NCI-H2196 (cell line): Measurements from ENCODE around the gene DNAJC6.
A peak's percentile ranks its signal among the peaks of the same experiment; 100 is the strongest.

Source experiments
- DNase-seq: peaks from one replicate; lab custom pipeline; 2025; ENCODE audit not compliant: unreplicated experiment; lab: John Stamatoyannopoulos, UW

DNAJC6 gene

DNA sequence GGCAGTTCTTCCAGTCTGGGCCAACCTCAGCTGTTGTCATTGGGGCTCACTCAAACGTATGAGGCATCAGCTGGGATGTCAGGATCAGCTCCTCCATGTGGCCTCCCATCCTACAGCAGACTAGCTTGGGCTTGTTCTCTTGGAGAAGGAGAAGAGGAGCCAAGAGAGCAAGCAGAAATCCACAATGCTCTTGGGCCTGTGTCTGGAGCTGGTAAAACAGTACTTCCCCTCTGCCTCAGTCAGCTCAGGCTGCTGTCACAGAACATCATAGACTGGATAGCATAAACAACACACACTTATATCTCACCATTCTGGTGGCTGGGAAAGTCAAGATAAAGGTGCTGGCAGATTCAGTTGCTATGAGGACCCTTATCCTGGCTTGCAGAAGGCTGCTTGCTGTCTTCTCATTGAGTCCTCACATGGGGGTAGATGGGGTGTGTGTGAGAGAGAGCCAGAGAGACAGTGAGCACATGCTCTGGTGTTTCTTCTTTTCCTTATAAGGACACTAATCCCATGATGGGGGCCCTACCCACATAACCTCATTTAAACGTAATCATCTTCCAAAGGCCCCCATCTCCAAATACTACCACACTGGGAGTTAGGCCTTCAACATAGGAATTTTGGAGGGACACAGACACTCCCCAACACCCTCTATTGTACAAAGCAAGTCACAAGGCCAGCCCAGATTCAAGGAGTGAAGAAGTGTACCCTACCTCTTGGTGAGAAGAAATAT, 16.3 kb upstream of the DNAJC6 start:
- no peak for DNase-seq

DNA sequence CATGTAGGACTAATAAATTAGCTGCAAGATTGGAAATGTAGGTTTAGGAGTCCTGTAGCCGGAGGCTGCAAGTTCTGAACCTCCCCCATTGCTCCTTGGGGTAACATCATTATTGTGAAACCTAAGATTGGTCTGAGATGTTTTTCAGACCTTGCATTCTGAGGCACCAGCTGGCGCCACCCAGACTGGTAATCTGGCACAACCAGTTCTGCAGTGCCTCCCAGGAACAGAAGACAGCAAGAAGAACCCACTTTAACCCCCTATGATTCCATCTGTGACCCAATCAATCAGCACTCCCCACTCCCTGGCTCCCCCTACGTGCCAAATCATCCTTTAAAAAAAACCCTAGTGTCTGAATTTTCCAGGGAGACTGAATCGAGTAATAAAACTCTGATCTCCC, 11.6 kb upstream of the DNAJC6 start:
- DNase-seq = no peak

DNA sequence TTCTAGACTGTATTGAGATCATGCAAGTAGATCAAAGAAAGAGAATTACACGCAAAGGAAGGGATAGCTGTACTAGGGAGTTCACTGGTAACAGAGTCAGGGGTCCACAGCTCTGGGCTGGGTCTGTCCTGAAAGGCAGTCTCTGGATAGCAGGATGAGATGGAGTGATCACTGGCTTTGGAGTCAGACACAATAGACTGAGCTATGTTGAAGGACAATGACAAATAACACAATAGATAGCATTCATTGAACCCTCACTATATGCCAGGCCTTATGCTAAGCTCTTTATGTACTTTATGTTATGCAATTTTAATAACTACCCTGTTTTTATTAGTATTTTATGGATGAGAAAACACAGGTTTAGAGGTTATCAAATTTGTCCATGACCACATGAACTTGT, 10.0 kb upstream of the DNAJC6 start:
- no peak for DNase-seq

DNA sequence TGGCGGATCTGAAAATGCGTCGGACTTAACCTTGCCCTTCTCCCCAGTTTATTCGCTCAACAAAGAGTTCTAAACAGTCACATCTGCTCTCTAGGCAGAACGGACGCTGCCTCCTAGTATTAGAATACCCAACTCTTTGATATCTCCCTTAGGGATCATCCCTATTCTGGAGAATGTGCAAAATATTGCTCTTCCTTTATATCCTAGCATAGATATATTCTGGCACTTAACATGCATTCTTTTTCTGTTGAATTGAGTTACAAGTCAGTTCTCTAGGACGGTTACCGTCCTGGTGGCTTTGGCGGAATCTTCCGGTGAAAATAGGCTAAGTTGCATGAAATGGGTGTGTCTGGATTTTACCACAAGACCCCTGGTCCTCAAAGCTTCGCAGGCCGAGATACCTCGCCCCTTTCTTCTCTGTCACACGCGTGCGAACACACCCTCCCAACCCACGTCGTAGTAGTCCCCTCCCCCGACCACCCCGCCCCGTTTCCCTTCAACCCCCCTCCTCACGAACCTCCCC, 501 bp upstream of the DNAJC6 start:
- DNase-seq = peak; percentile 36

DNA sequence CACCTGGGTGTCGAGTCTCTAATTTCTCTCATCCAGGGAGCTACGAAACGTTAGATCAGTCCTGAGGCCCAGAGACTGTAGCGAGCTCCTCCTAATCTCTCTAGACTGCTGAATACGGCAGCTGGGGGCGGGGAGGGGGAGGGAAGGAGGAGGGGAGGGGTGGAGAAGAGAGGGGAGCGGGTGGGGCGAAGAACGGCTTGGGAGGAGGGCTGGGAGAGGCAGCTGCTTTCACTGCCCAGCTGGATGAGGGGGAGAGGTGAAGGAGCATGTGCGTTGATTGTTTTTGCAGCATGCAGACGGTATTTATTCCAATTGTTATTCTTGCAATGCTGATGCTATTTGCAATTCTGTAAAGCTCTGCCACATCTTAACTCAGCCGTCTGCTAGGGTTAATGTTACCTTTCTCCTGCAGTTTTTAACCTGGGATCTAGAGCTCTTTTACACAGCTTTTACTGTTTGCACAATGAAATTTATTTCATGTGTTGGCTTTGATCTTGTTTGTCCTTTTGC, 790 bp downstream of the DNAJC6 start:
- DNase-seq = peak; percentile 63

DNA sequence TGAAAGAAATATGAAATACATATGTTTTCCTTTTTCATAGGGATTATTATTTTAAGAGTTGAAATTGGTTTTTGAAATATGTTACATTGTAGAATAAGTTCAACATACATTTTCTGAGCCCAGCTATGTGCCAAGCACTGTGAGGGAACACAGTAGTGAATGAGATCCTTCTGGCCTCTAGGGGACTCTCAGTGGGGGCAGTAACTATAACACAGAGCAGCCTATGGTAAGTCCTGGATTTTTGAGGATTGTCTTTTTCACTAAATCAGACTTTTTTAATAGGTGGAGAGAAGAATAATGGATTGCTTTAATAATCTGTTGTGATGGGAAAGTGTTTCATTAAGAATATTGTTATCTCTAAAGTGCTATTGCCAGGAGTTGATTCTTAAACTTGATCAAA, 2.4 kb downstream of the DNAJC6 start:
- no peak for DNase-seq

DNA sequence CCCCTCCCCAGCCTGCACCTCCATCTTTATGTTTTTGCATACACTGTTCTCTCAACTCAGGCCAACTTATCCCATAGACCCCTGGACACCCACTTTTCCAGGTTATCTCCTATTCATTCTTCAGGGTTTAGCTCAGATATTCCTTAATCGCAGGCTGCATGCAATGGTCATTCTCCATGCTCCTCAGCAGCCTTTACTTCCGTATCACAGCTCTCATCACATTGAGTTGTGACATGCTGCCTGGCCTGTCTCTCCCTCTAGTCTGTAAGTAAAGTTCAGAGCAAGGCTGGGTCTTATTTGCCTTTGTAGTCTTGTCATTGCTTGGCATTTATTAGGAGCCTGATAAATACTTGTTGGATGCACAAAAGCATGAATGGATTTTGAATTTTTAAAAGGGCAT, 6.9 kb downstream of the DNAJC6 start:
- DNase-seq = no peak

DNA sequence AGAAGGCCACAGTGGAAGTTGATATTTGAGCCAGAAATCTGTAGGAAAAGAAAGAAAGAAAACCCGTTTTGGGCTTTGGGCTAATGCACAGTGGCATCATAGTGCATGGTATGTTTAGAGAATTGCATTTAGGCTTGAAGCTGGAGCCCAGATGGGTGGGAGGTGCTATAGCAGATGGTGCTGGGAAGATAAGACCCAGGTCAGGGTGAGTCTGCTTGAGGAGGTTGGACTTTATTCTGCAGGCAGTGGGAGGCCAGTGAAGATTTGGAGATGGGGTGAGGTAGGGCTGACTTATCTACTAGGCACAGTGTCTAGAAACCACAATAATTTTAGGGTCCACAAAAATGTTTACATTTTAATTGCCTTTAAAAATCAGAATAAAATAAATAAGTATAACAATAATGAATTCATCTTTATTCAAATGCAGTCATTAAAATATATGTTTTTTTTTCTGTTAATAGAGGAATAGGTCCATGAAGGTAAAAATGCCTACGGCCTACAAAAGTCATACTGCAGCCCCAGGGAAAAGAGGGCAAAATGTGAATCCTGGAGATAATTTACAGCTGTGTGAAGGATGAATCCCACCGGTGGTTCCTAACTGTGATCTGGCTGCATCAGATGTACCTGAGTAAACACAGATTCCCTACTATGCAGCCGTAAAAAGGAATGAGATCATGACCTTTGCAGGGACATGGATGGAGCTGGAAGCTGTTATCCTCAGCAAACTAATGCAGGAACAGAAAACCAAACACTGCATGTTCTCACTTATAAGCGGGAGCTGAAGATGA, 8.7 kb downstream of the DNAJC6 start:
- no peak for DNase-seq

DNA sequence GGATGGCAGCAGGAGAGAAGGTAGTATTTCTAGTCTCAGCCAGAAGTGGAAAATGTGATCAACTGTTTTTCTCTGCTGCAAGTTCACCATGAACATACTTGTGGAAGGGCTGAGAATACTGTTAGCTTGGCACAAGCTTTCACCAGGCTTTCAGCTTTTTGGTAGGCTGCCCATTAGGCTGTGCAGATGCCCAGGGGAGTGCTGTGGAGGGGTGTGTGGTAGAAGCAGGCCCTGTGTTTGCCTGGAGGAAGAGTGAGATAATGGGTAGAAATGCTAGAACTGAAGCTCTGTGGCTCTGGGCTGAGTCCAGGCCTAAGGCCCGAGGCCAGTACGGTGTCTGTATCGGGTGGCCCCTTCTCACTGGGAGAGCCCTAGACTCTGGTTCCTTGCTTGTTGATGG, 9.8 kb downstream of the DNAJC6 start:
- DNase-seq = no peak

DNA sequence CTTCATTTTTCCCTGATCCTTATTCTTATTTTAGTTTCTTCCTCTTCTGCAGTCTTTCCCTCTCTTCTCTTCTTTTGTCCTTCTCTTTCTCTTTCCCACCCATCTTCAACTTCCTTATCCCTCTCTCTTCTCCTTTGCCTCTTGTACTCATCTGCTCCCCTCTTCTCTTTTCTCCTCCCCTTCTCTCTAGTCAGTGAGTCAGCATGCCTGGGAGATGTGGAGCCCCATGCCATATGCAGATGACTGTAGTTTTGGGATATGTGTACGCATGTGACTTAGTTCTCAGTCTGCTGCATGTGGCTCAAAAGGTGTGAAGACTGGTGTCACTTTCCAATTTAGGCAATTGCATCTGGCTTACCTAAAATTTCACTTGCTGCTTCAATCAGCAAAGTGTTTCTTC, 10.4 kb downstream of the DNAJC6 start:
- no peak for DNase-seq

DNA sequence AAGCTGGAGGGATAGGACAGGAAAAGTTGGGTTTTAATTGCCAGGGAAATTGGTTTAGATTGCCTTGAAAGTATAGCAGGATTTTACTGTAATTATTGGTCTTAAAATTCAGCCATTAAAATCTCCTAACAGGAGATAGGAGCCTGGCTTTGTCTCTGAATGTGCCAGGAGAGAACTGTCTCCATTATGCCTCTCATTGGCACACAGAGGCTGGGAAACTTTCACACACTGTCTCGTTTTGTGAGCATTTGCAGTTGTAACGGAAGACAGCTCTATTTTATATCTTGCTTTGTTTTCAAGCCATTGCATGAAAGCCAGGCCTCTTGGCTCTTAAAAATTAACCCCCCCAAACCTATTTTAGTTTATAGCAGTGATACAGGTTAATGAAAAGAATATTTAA, 12.5 kb downstream of the DNAJC6 start:
- DNase-seq = no peak

DNA sequence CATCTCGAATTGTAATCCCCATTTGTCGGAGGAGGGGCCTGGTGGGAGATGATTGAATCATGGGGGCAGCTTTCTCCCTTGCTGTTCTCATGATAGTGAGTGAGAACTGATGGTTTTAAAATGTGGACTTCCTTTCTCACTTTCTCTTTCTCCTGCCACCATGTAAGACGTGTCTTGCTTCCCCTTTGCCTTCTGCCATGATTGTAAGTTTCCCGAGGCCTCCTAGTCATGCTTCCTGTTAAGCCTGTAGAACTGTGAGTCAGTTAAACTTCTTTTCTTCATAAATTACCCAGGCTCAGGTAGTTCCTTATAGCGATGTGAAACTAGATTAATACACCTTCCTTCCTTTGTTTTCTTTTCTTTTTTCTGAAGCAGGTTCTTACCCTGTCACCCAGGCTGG, 13.9 kb downstream of the DNAJC6 start:
- no peak for DNase-seq

DNA sequence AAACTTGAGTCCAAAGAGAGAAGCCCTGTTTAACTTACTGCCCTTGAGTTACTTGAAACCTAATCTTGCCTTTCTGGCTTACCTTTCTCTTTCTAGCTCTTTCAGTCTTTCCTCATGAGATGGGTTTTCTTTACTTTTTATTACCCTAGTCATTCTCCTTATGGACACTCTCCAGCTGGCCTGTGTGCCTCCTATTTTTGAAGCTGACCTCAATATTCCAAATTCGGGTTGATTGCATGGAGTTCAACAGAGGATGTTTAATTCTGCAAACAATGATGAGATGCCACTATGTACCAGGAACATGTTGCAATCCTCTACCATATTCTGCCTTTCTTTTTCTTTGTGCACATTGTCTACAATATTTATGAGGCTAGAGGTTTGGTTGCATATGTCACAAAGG, 20.7 kb downstream of the DNAJC6 start:
- no peak for DNase-seq

DNA sequence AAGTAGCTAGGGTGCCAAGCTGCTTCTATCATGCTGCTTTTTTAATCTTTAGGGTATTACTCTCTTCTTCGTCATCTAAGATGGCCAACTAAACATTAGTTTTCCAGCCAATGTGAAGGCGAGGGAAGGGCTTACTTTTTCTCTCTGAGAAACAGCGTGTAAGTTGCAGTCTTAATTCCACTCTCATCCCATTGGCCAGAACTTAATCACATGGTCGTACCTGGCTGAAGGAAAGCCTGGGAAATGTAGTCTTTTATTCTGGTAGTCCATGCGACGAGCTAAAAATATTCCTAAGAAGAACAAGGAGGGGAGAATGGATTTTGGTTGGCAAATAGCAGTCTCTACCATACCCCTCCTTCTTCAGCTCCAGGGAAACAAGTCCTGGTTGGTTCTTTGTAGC, 21.5 kb downstream of the DNAJC6 start:
- no peak for DNase-seq

DNA sequence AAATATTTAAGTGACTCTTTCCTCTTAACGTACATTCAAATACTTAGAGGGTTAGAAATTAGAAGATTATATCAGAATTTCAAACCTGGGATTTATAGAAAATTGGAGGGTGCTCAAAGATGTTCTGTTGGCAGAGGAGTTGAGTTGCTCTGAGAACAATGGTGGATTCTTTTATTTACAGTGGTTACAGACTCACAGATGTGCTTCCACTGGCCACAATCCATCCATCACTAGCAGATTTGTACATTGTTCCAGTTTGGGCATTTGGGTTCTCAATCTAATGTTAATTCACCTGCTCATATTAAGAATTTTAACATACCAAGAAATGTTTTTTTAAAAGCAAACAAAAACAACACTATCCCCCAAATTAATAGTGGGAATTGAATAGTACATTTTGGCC, 23.5 kb downstream of the DNAJC6 start:
- DNase-seq = no peak

DNA sequence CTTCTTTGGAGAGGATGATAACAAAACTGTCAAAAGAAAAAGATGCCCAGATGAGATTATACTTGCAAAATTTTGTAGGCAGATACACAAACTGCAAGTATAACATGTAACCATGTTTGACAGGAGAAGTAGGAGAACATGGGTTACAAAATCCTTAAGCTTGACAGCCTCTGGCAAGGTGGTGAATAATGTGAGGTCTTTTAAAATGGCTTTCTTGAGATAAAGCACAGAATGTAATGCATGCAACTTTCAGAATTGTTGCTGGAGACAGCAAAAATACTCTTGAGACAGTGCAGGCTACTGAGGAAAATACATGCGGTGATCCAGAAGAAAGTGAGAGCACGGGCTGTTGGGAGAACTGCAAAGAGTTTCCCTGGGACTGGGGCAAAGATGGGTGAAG, 24.7 kb downstream of the DNAJC6 start:
- DNase-seq = no peak

DNA sequence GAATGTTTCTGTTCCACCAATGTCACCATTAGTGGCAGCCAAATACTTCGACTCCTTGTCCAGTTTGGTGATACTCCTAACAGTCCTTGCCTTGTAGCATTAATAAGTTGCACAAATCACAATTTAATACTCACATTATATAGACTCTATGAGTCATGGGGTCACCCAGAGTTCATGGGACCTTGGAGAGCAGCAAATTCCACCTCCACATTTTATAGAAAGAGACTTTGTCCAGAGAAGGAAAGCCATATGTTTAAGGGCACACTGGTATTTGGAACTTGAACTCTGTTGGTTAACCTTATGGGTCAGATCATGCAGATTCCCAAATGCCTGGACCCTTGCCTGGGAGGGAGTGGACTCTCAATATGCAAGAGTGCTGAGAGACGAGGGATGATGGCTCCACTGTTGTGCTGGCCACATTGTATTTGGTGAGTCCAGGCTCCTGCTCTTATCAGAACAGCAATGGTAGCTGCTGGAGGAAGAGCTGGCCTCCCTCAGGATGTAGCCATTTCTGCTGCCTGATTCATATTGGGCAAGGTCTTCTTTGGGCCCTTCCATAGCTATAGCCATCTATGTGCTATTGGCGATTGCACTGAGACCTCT, 30.6 kb downstream of the DNAJC6 start:
- no peak for DNase-seq

DNA sequence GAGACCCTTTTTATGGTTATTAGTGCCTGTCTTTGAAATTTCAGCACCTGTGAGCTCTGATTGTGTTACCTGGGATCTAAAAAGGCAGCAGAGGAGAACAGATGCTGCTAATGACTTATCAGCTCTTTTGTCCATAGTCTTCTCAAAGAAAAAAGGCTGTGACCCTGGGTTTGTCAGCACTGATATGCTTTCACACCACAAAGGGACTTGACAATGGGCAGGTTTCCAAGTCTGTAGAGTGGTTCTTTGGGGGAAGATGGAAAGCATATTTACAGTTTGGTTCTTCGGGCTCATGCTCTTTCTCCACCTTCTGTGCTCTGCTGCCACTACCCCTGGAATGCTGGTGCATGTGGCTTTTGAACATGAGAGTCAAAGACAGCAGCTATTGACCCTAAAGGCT, 32.0 kb downstream of the DNAJC6 start:
- DNase-seq = peak; percentile 13

DNA sequence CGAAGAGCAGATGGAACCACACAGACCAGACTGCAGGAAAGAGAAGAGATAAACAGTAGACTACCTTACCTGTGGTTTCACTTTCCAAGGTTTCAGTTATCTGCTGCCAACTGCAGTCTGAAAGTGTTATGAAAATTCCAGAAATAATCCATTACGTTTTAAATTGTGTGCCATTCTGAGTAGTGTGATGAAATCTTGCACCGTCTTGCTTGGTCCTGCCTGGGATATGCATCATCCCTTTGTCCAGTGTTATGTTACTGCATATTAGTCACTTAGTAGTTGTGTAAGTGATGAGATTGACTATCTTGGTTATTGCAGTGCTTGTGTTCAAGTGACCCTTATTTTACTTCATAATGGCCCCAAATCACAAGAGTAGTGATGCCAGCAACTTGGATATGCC, 33.9 kb downstream of the DNAJC6 start:
- no peak for DNase-seq

DNA sequence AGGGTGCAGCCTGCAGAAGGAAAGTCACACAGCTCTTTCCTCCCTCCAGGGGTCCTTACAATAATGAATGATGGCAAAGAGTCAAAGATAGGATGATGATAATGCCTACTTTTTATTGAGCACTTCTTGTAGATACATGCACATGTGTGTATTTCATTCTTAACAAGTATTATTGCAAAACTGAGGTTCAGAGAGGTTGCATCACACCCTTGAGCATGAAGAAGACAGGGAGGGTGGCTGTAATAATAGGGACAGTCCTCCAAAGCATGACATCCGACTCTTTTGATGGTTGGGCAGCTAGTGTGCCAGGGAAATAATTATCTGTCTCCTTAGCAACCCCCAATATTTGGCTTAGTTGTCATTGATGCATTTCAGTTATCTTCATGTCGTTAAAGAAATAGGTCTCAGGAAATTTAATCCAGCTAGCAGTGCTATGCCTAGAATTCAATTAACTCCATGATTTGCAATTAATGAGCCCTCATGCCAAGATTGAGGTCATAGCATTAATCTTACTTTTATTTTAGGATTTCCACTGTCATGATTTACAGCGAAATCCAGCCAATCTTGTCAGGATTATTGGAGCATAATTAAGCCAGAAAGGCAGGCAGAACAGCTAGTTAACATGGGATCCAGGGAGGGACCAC, 35.0 kb downstream of the DNAJC6 start:
- DNase-seq = no peak

DNA sequence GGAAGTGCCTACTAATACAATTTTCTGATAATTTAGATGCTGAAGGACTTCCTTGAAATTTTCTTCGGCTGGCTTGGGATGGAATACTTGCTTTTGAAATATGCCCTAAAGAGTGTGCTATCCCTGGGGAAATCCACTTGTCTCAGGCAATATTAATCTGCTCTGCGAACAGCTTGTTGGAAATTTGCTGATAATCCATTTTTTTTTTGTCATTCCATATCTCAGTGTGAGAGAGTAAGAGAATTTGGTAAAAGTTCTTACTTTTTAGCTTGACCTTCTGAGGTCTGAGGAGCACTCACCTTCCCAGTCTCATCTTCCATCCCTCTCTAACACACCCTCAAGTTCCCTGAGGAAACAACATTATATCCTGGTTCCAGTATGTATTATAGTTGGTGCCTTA, 36.8 kb downstream of the DNAJC6 start:
- no peak for DNase-seq
